H1 (cell line): ENCODE results near the gene TWIST2. TPM values are rescaled to one million over a fixed set of nuclear protein-coding genes. Genes with fewer than 3 reads are reported as not detected.

Source experiments
- CTCF ChIA-PET: fragments of 300-600 bp; sonication (Branson Sonifier 250); formaldehyde crosslinking; loops from one replicate; lab custom pipeline; 2021; ENCODE audit not compliant: partially characterized antibody; lab: Charles Lee
- POLR2A ChIA-PET: fragments of 300-600 bp; sonication (Branson Sonifier 250); formaldehyde crosslinking; loops from one replicate; lab custom pipeline; 2021; ENCODE audit warnings: inconsistent platforms; ENCODE audit not compliant: partially characterized antibody; lab: Charles Lee
- DNase-seq, 2 experiments: peaks; one replicate each; pipeline versions ENCODE4 v3.0.0 to v3.0.0-alpha.2; 2010 to 2022; ENCODE audit warnings: low spot score in 2 of 2, low read depth in 1 of 2, mixed read lengths in 1 of 2
- FAIRE-seq: peaks from 2 replicates; lab custom pipeline; 2011; peaks lifted over from hg19 to GRCh38; lab: Jason Lieb, UNC
- H2AFZ ChIP-seq: 2 replicates; pipeline ENCODE4 v1.8.1; 2012; ENCODE audit warnings: low read length, inconsistent platforms
- H2AK5ac ChIP-seq: 2 replicates; pipeline ENCODE4 v1.6.1; 2013; ENCODE audit warnings: low read depth, low read length
- H2BK120ac ChIP-seq: replicated peaks from 2 replicates; pipeline ENCODE3; 2013; ENCODE audit warnings: low read depth, low read length, inconsistent platforms
- H2BK12ac ChIP-seq: 2 replicates; pipeline ENCODE4 v1.6.1; 2013; ENCODE audit warnings: low read depth, low read length
- H2BK15ac ChIP-seq: 2 replicates; pipeline ENCODE4 v1.6.1; 2013; ENCODE audit warnings: low read length
- H2BK20ac ChIP-seq: 2 replicates; pipeline ENCODE4 v1.6.1; 2013; ENCODE audit warnings: low read length
- H2BK5ac ChIP-seq: 2 replicates; pipeline ENCODE4 v1.6.1; 2013; ENCODE audit warnings: low read depth, low read length
- H3K14ac ChIP-seq: 2 replicates; pipeline ENCODE4 v1.6.1; 2013; ENCODE audit warnings: inconsistent platforms; ENCODE audit not compliant: insufficient read length
- H3K18ac ChIP-seq: 2 replicates; pipeline ENCODE4 v1.6.1; 2013; ENCODE audit warnings: low read length; ENCODE audit errors: extremely low read depth
- H3K23ac ChIP-seq: 2 replicates; pipeline ENCODE4 v1.6.1; 2013; ENCODE audit warnings: inconsistent platforms; ENCODE audit not compliant: insufficient read length
- H3K23me2 ChIP-seq: 2 replicates; pipeline ENCODE4 v1.6.1; 2013; ENCODE audit warnings: low read depth, low read length
- H3K27ac ChIP-seq: 2 replicates; pipeline ENCODE4 v1.6.1; 2011; ENCODE audit warnings: low read depth, low read length, inconsistent platforms
- H3K27me3 ChIP-seq, 4 experiments: replicated peaks in 1 of 4; 1 replicate in 1 of 4; 2 replicates in 3 of 4; pipeline versions ENCODE4 v1.6.1 to v1.8.1; 2011 to 2013; ENCODE audit warnings: low read length in 3 of 4, mild to moderate bottlenecking in 3 of 4, inconsistent platforms in 2 of 4, mixed read lengths in 2 of 4, moderate library complexity in 1 of 4; ENCODE audit not compliant: control insufficient read depth in 3 of 4, insufficient read depth in 3 of 4; ENCODE audit errors: extremely low read depth in 1 of 4
- H3K36me3 ChIP-seq, 4 experiments: 2 replicates each; pipeline versions ENCODE4 v1.6.1 to v1.8.1; 2011 to 2013; ENCODE audit warnings: mild to moderate bottlenecking in 4 of 4, low read length in 3 of 4, moderate library complexity in 2 of 4, control low read depth in 1 of 4, inconsistent platforms in 1 of 4; ENCODE audit not compliant: insufficient read depth in 4 of 4, control insufficient read depth in 2 of 4
- H3K4ac ChIP-seq: replicated peaks from 2 replicates; pipeline ENCODE3; 2013; ENCODE audit warnings: low read length, low read depth, mixed read lengths, inconsistent platforms; ENCODE audit not compliant: insufficient read length
- H3K4me1 ChIP-seq, 4 experiments: replicated peaks in 1 of 4; 1 replicate in 1 of 4; 2 replicates in 3 of 4; pipeline versions ENCODE4 v1.6.1 to v1.8.1; 2011 to 2013; ENCODE audit warnings: low read length in 3 of 4, inconsistent platforms in 2 of 4, mixed read lengths in 1 of 4; ENCODE audit not compliant: insufficient read depth in 4 of 4, control insufficient read depth in 3 of 4
- H3K4me2 ChIP-seq, 2 experiments: 2 replicates each; pipeline versions ENCODE4 v1.6.1 to v1.8.1; 2011 to 2013; ENCODE audit warnings: low read depth in 2 of 2, low read length in 2 of 2, control low read depth in 1 of 2, inconsistent platforms in 1 of 2, mild to moderate bottlenecking in 1 of 2; ENCODE audit not compliant: insufficient read depth in 1 of 2
- H3K4me3 ChIP-seq, 4 experiments: fragments of 200-600, 300-600 bp in 1 of 4; sonication (generic), shearing (Covaris generic), sonication (Bioruptor Twin) in 1 of 4; 2 replicates each; pipeline versions ENCODE4 v1.5.1 to v1.8.1; 2011 to 2016; ENCODE audit warnings: low read length in 4 of 4, low read depth in 3 of 4, control low read depth in 2 of 4, inconsistent platforms in 2 of 4, mild to moderate bottlenecking in 2 of 4, mixed read lengths in 1 of 4, moderate library complexity in 1 of 4; ENCODE audit not compliant: insufficient read depth in 2 of 4; ENCODE audit errors: extremely low read depth in 1 of 4
- H3K56ac ChIP-seq: replicated peaks from 2 replicates; pipeline ENCODE3; 2013; ENCODE audit warnings: low read depth, mild to moderate bottlenecking, mixed read lengths, low read length, inconsistent platforms; ENCODE audit not compliant: insufficient read length
- H3K79me1 ChIP-seq: 2 replicates; pipeline ENCODE4 v1.6.1; 2013; ENCODE audit warnings: low read depth, low read length, control low read depth
- H3K79me2 ChIP-seq, 2 experiments: 2 replicates each; pipeline versions ENCODE4 v1.6.1 to v1.8.1; 2012 to 2013; ENCODE audit warnings: low read length in 2 of 2, mild to moderate bottlenecking in 2 of 2, inconsistent platforms in 1 of 2; ENCODE audit not compliant: insufficient read depth in 2 of 2, control insufficient read depth in 1 of 2
- H3K9ac ChIP-seq, 4 experiments: replicated peaks in 1 of 4; 1 replicate in 1 of 4; 2 replicates in 3 of 4; pipeline versions ENCODE4 v1.6.1 to v1.8.1; 2011 to 2013; ENCODE audit warnings: low read depth in 3 of 4, low read length in 3 of 4, control low read depth in 2 of 4, mild to moderate bottlenecking in 2 of 4, moderate library complexity in 2 of 4, inconsistent platforms in 1 of 4; ENCODE audit errors: extremely low read depth in 1 of 4
- H3K9me3 ChIP-seq, 2 experiments: 2 replicates each; pipeline versions ENCODE4 v1.6.1 to v1.8.1; 2012 to 2013; ENCODE audit warnings: mild to moderate bottlenecking in 2 of 2, moderate library complexity in 2 of 2, control low read depth in 1 of 2, inconsistent platforms in 1 of 2, low read depth in 1 of 2, low read length in 1 of 2, mixed read lengths in 1 of 2; ENCODE audit not compliant: insufficient read depth in 2 of 2
- H4K20me1 ChIP-seq, 2 experiments: replicated peaks in 1 of 2; 2 replicates each; pipeline versions ENCODE3 to v1.8.1; 2011 to 2013; ENCODE audit warnings: inconsistent platforms in 2 of 2, low read length in 2 of 2, mild to moderate bottlenecking in 1 of 2; ENCODE audit not compliant: insufficient read depth in 2 of 2, control insufficient read depth in 1 of 2
- H4K5ac ChIP-seq: 2 replicates; pipeline ENCODE4 v1.6.1; 2013; ENCODE audit warnings: low read length, low read depth, mixed read lengths, inconsistent platforms; ENCODE audit not compliant: insufficient read length
- H4K8ac ChIP-seq: 2 replicates; pipeline ENCODE4 v1.8.0; 2013; ENCODE audit warnings: mild to moderate bottlenecking, moderate library complexity, low read length, inconsistent platforms; ENCODE audit not compliant: insufficient read depth; ENCODE audit errors: extremely low read depth
- H4K91ac ChIP-seq: replicated peaks from 2 replicates; pipeline ENCODE3; 2013; ENCODE audit warnings: low read length, mixed read lengths, inconsistent platforms; ENCODE audit not compliant: insufficient read length
- CHD1 ChIP-seq: IDR thresholded peaks from 2 replicates; pipeline ENCODE4 v1.6.1; 2012; ENCODE audit warnings: low read depth, low read length, improper control_type of control experiment
- CREB1 ChIP-seq: IDR thresholded peaks from 2 replicates; pipeline ENCODE4 v1.6.1; 2012; ENCODE audit warnings: inconsistent platforms
- WGBS, 2 experiments: shearing (Covaris generic) in 1 of 2; methylation state at CpG; one replicate each; pipeline versions ENCODE4 v1.1.6 to v1.1.7; 2013 to 2015; ENCODE audit warnings: low lambda C conversion rate in 2 of 2, mixed read lengths in 2 of 2, inconsistent platforms in 1 of 2, low coverage in 1 of 2, missing lambda C conversion rate in 1 of 2; ENCODE audit not compliant: insufficient replicate concordance in 2 of 2, insufficient coverage in 1 of 2, insufficient read length in 1 of 2; ENCODE audit errors: extremely low coverage in 1 of 2, missing lambda C conversion rate in 1 of 2; 5-methylcytosine and 5-hydroxymethylcytosine counted together
- polyA plus RNA-seq, 7 experiments: library from polyadenylated mRNA; depleted of rRNA in 3 of 7; stranded (reverse) in 5 of 7; unstranded in 2 of 7; fragments of >200 nt in 5 of 7; fragments of 200-250 nt in 2 of 7; gene quantifications; 1 replicate in 5 of 7; 2 replicates in 1 of 7; 4 replicates in 1 of 7; pipeline versions ENCODE4 v1.2.1 to v1.2.3, GENCODE V29; 2011 to 2013; ENCODE audit warnings: missing spikeins in 2 of 7, mixed read lengths in 2 of 7
- total RNA-seq: library from RNA; stranded (reverse); fragmentation: NEBNext Ultra II Directional; extraction: Animal tissue kit (Norgen Biotek cat#: 25700); gene quantifications from 2 replicates; pipeline ENCODE4 v1.2.1, GENCODE V29; 2021

TWIST2 gene
- total and polyA plus RNA-seq, 2 of the 8 experiments (the other 6 are each of a cell fraction or from before 2014, with no cell fraction given), result 2.6 to 4.3 TPM

DNA sequence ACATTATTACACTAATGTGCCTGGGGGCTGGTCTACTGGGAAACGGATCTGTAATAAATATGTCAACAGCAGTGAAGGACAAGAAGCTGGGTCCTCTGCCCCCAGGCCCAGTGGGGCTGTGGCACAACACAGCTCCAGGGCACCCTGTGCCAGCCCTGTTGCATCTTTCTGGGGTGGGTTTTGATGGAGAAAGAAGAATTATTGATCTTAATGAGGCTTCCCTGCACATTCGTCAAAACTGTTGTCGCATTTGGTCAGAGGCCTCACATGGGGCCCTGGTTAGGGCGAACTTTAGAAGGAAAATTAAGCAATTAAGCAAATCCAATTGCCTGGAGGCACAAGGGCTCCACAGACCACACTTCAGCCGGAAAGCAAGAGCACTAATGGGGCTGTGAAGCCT, 30.0 kb upstream of the TWIST2 start:
- FAIRE-seq (no peak), DNase-seq (no peak)
- Histone ChIP-seq H4K91ac (no peak overlapping the region), H3K23me2 (no peaks in the 10 kb centered on the region), H3K18ac (no peak overlapping the region), H2BK120ac (no peak overlapping the region), H3K4ac (no peak overlapping the region), H3K9me3 (no peaks in the 10 kb centered on the region), H3K23ac (no peak overlapping the region), H3K4me1 (peaks cover 0 to 5% (median 3%) of the 10 kb centered on the region in 4 experiments; a peak in 3 of 7 replicates), H3K79me1 (no peaks in the 10 kb centered on the region), H2AFZ (no peak overlapping the region), H2BK15ac (no peak overlapping the region), H3K79me2 (no peaks in the 10 kb centered on the region; a peak in 1 of 4 replicates), H3K27me3 (no peaks in the 10 kb centered on the region), H2BK20ac (no peak overlapping the region), H3K56ac (no peak overlapping the region), H3K27ac (no peak overlapping the region), H2BK12ac (no peak overlapping the region), H3K36me3 (no peaks in the 10 kb centered on the region), H2AK5ac (no peak overlapping the region), H3K4me2 (no peak overlapping the region), H4K20me1 (no peaks in the 10 kb centered on the region), H4K5ac (no peak overlapping the region), H4K8ac (no peak overlapping the region), H3K14ac (no peak overlapping the region), H3K9ac (no peak overlapping the region), H3K4me3 (no peak overlapping the region), H2BK5ac (no peak overlapping the region)
- CTCF ChIA-PET, result no interaction called here
- no peak for TF ChIP-seq CHD1
- no peak for TF ChIP-seq CREB1
- POLR2A ChIA-PET, result no interaction called here
- WGBS, 2 experiments, result 87% methylated on average over 5 of the region's 5 CpGs; no CpG with 5 or more reads in 1 of the 2 experiments
